Measurements from ENCODE around the gene TMC5. TPM values are rescaled to one million over a fixed set of nuclear protein-coding genes. Genes with fewer than 3 reads are reported as not detected.
A peak's percentile ranks its signal among the peaks of the same experiment; 100 is the strongest.
"Not testable (repeated sequence)": the region's sequence is repeated elsewhere in the genome, so short reads cannot be mapped to it uniquely, and the experiment has no call there.

The TMC5 gene
- total RNA-seq, 1 donor from 2014 or later = 21.1 TPM

DNA sequence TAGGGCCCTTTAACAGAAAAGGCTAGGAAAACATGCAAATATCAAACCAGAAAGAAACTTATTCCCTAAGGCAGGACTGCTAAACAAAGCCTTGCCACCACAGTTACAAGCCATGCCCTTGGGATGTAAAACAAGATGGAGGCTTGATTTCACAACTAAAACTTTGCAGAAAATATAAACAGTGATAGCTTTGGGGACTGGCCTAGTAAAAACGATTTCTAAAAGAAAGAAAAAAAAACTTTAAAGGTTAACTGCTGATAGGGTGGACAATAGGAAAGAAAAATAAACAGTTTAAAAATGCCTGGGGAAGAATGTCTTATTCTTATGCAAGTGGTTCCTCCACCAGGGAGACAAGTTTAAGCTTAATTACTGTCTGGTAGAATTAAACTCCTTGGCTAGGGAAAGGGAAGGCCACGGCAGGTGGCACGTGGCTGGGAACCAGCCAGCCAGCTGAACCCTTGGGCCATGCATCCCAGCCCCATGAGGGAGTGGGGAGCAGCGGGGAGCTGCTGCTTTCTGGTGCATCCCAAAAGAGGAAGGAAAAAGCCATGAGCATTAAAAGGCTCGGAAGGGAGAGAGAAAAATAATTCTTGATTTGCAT lies 10.7 kb upstream of the TMC5 start:
- no peak for DNase-seq (ENCODE audit: low spot score)

DNA sequence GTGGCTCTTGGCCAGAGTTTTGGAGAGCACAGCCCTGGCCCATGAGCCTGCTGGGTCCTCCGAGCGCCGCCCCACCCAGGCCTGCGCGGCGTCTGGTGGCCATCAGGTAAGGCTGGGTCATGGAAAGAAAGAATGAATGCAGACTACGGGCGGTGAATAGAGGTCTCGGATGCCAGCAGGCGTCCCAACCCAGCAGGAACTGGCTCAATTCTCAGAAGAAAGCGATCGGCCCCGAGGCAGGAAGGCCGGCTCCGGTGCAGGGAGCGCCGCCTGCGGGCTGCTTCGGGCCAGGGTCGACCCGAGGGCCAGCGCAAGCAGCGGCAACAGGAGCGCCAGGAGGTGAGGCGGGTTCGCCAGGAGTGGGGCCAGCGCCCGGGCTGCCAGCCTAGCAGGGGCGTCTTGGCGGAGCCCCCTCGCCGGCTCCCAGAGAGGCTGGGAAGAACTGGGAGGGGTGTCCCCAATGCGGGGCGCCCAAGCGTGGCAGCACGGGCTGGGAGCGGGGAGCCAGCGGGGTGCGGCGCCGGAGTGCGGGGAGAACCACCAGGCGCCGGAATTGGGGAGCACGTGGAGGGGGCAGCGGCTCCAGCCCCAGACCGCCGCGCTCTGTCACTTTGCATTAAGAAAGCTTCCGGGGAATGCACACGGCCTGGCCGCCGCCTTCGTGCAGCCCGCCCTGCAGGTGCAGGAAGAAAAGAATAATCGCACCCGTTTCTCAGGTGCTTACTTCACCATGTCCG lies 7.1 kb upstream of the TMC5 start:
- DNase-seq (ENCODE audit: low spot score) = peak; percentile 48

DNA sequence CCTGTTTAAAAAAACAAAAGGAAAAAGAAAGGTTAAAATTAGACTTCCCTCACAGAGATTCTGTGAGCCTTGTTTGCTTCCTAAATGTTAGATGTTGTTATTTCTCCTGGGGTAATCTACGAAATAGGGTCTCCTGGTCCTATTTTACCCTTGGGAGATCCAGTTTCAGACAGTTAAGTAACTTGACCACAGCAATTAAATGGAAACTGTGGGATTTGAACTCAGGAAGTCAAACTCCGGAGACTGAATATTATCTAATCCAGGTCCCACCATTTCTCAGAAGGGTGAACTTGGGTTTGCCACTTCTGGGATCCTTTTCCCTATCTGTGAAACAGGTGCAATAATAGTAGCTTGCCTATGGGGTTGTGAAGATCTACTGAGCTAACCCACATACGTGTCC lies 6.4 kb upstream of the TMC5 start:
- DNase-seq (ENCODE audit: low spot score) = no peak

DNA sequence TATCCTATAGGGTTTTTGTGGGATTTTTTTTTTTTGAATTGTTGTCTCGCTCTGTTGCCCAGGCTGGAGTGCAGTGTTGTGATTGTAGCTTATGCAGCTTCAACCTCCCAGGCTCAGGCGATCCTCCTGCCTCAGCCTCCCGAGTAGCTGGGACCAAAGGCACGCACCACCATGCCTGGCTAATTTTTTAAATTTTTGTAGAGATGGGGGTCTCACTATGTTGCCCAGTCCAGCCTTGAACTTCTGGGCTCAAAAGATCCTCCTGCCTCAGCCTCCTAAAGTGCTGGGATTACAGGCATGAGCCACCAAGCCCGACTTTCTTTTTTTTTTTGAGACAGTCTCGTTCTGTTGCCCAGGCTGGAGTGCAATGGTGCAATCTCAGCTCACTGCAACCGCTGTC lies 5.6 kb upstream of the TMC5 start:
- not testable (repeated sequence) for DNase-seq (ENCODE audit: low spot score)

DNA sequence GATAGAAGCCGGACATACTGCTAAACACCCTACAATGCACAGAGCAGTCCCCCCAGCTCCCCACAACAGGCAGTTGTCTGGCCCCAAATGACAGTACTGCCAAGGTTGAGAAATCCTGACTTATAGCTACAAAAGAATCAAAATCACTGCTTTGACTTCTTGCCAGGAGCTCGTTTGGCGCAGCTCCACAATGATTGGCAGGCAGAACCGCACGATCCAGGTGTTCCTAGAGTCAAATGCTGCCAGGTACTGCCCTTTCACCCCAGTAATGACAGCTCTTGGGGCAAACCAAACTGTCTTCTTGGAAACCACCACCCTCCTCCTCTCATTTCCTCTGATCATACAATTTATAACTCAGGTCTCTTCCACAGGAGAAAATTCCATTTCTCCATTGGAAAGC lies 2.2 kb upstream of the TMC5 start:
- no peak for DNase-seq (ENCODE audit: low spot score)

DNA sequence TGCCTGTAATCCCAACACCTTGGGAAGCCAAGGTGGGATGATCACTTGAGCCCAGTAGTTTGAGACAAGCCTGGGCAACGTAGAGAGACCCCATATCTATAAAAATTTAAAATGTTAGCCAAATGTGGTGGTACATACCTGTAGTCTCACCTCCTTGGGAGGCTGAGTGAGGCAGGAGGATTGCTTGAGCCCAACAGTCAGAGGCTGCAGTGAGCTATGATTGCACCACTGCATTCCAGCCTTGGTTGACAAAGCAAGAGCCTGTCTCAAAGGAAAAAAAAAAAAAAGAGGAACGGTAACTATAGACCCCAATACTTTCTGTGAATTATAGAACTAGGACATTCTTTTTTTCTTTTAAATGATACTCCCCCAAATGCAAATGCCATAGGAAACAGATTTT lies 1.8 kb upstream of the TMC5 start:
- no peak for DNase-seq (ENCODE audit: low spot score)

DNA sequence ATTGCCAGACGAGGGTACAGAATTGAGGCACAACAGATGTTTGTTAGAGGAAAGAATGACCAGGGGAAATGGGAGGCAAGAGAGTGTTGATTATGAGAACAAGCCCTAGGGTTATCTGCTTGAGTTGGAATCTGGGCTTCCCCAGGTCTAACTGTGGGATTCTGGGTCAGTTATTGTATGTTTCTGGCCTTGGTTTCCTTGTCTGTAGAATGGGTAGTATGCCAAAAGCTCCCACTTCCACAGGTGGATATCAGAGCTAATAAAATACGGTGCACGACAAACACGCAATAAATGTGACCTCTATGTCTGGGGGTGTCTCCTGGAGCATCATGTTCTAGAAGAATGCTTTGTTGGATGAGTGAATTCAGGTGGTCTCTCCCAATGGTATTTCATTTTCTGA lies 517 bp downstream of the TMC5 start:
- DNase-seq (ENCODE audit: low spot score) = no peak

DNA sequence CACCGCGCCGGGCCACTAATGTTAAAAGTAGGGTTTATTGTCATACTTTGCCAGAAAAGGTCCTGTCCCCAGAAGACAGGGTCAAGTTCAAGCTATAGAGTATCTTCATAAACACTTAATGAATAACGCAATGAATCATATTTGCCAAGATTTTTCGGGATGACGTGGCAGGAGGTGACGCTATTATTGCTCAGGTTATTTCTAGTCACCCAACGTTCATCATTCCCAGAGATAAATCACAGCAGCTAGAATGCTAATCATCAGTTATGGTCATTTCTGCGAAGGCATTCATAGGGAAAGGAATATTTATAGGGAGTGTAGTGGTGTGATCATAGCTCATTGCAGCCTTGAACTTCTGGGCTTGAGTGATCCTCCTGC lies 2.0 kb downstream of the TMC5 start:
- no peak for DNase-seq (ENCODE audit: low spot score)

DNA sequence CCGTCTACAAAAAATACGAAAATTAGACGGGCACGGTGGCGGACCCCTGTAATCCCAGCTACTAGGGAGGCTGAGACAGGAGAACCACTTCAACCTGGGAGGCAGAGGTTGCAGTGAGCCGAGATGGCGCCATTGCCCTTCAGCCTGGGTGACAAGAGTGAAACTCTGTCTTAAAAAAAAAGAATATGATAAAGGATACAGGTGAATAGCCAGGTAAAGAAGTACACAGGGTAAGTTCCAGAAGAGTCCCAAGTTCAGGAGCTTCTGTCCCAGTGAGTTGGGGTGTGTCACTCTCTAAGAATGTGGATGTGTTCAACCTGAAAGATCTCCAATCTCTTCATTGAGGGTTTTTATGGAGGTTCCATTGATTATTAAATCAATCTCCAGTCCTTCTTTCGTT lies 6.8 kb downstream of the TMC5 start:
- DNase-seq (ENCODE audit: low spot score) = no peak

DNA sequence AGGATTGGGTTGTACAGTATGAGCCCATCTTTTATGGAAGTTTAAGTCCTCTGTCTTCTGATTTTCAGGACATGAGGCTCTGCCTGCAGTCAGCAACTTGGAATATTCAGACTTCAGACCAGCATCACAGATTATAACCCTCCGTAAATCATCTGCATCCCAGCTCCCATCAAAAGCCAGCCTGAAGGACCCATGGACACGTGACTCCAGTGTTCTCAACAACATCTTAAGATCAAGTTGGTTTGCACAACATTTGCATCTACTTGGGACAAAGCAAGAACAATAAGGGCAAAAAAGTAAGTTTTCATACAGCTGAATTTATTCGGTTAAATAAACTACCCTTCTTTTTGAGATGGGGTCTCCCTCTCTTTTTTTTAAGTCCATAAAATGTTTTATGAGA lies 12.7 kb downstream of the TMC5 start:
- DNase-seq (ENCODE audit: low spot score) = no peak

DNA sequence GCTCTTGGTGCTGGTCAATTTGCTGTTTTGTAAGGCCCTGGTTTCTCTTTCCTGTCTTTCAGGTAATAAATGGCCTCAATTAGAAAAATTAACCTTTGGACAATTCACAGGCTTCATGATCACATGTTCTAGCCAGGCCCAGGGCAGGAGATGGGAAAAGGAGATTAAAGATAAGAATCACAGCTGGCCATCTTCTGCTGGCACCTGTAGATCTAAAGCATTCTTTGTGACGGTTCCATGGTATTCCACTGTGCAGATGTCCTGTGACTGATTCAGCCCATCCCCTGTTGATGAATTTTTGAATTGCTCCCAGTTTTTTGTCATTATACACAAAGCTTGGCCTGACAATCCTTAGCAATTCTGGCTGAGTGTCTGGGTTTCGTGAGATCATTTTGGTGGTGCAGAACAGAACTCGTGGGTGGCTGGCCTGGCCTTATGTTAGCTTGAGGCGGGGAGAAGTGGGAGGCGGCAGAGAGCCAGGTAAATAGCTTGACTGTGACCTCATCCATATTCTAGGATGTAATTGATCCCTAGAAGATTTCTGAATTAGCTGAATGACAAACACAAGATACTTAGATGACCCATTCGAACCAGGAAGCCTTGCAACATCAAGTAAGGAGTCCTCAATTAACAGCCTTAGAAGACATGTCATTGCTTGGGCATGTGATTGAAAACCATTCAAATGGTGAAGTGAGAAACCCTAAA lies 14.1 kb downstream of the TMC5 start:
- no peak for DNase-seq (ENCODE audit: low spot score)

DNA sequence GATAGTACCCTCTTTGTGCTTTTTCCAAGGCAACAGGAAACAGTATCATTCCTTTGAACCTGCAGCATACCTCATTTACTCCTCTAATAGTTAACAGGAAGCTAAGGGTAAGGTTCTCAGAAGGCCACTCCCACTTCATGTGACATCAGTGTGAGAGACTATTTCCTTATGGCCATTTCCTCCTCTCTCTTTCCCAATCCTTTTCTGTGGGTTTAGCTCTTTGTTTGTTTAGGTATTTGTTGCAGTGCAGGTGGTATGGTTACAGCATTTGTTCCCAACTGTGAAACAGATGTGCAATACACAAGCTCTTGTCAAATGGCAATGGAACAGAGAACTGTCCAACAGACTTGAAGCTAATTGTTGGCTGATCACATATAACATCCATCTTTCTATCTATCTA lies 14.7 kb downstream of the TMC5 start:
- no peak for DNase-seq (ENCODE audit: low spot score)

DNA sequence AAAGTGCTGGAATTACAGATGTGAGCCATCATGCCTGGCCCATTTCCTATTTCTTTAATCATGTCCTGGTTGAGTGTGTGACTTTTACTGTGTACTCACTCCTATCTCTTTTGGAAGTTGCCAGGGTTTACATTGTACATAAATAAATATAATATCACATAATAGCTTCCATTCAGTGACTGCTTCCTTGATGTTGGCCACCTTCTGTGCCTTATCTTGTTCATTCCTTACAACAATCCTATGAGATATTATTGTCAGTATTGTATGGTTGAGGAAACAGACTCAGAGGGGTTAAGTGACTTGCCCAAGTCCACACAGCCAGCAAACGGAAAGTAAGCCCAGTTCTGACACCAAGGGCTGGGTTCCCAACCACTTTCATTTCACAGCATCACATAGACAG lies 16.9 kb downstream of the TMC5 start:
- no peak for DNase-seq (ENCODE audit: low spot score)

DNA sequence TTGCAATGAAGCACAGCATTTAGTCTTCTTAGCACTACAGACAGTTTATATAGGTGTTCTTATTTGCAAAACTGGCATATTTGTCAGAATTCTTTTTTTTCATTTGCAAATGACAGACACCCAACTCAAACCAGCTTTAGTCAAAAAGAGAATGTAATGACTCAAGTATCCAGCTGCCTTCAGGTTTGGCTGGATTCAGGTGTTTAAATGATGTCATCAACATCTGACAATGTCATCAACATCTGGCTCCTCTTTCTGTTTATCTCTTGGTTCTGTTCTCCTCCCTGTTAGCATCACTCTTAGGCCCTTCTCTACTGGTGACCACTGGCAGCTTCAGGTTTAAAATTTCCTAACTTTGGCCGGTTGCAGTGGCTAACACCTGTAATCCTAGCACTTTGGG lies 18.9 kb downstream of the TMC5 start:
- DNase-seq (ENCODE audit: low spot score) = no peak

DNA sequence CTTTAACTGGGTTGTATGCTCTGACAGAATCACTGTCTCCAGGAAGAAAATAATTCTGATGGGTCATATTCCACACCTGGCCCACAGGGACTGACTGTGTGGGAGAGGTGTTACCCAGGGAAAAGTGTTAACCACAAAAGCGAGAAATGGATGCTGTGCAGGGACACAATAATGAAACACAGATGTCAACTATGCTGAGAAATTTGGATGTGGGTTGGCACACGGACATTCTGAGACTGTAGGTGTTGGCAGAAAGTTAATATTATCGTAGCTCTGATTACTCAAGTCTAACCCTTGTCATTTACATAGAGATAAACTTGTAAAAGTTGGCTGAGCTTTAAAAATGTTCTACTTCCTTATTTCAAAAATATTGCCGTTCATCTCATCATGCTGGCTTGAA lies 19.6 kb downstream of the TMC5 start:
- no peak for DNase-seq (ENCODE audit: low spot score)

DNA sequence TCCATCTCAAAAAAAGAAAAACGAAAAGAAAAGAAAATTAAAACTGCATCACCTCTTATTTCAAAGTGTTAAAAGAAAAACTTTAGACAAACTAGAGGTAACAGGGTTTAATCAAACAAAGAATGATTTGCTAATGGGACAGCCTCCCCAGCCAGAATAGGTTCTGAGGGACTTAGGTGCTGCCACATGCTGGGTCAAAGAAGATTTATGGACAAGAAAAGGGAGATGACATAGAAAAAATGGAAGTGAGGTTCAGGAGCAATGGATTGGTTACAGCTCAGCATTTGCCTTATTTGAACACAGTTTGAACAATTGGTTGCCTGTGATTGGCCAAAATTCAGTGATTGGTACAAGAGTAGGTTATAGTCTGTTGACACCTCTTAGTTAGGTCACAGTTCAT lies 21.1 kb downstream of the TMC5 start:
- no peak for DNase-seq (ENCODE audit: low spot score)

DNA sequence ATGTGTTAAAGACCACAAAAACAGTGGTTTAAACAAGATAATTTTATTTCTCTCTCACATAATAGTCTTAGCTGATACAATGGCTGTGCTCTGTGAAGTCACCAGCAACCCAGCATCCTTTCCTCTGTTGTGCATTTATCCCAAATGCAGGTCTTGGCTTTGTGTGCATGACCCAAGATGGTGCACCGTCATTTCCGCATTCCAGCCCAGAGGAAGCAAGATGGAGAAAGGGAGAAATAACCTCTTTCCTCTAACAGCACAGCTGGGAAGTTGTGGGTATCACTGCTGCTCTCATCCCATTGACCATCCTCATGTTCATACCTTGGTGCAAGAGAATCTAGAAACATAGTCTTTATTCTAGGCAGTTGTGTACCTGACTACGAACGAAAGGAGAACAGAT lies 21.8 kb downstream of the TMC5 start:
- no peak for DNase-seq (ENCODE audit: low spot score)

DNA sequence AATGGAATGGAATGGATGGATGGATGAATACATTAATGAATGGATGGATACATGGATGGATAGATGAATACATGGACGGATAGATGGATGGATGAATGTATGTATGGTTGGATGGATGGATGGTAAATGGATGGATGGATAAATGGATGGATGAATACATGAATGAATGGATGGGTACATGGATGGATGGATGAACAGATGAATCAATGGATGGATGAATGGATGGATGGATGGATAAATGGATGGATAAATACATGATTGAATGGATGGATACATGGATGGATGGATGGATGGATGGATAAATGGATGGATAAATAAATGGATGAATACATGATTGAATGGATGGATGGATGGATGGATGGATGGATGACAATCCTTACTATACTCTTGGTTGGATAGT lies 26.0 kb downstream of the TMC5 start:
- no peak for DNase-seq (ENCODE audit: low spot score)

DNA sequence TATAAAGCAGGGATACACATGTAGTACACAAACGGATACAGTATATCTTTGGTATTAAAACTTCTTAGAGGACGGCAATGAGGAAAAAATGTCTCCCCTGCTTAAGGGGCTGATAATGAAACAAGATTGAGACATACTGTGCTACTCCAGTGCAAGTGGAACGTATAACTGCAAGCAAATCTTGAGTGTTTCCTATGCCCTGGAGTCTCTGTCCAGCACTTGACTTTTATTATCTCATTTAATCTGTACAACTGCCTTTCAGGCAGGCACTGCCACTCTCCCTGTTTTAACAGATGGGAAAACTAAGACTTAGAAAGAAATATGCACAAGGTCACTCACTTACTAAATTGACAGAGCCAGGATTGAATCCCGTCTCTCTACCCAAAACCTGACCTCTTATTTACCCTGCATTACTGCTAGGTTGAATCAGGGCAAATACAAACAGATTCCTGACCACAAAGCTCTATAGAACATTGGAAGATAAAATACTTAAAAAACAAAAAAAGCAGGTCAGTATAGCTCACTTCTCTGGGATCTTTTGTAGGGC lies 28.7 kb downstream of the TMC5 start:
- no peak for DNase-seq (ENCODE audit: low spot score)

DNA sequence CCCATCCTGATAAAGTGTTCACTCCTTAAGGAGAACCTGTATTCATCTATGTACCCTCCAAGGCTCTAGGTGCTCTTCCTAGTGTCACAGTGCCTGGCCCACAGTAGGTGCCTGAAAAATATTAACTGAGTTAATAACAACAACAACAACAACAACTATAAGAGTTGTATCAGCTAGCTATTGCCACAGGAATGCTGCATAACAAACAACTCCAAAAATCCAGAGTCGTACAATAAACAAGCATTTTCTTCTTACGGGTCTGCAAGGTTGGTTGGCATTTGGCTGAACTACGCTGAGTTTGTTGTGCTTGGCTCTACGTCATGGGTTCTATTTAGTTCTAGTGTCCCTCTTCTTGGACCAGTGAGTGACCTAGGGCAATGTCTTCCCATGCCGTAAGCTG lies 29.2 kb downstream of the TMC5 start:
- no peak for DNase-seq (ENCODE audit: low spot score)

DNA sequence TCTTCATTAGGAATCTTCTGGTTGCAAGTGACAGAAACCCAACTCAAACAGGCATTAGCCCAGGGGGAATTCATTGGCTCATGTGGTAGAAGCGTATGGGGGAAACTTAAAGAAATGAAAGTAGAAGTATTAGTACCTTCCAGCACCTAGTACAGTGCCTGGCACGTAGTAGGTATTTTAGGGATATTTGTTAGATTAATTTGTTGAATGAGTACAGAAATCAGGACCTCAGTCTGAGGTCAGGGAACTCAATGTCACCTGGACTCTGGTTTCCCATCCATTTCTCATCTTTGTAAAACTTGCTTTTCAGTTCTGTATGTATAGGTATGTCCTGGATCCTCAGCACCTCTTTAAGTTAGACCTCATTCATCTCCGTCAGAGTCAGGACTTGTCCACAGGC lies 32.5 kb downstream of the TMC5 start:
- no peak for DNase-seq (ENCODE audit: low spot score)

DNA sequence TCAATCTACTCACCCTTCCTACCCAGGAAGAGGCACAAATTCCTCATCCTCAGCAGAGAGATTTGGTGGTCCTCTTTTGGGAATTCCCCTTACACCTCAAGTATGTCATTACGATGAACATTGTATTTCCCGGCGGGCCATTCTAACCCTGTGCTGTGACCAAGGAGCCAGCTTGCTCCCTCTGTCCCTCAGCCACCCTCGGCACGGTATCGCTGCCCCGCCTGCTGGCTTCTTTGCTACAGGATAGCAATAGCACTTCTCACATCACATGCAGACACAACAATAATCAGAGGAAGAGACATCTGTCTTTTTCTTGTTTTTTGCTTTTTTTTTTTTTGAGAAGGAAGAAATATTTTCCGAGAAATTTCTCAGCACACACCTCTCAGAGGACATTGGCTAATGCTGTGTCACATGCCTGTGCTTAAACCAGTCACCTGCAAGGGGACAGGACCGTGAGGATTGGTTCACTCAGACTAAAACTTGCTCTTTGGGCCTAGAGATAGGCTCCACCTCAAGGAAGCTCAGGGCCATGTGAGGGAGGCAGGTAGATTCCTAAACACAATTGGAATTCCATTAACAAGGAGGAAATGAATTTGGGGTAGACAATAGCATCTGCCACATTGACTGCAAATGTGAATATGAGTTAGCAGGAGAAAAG lies 41.2 kb downstream of the TMC5 start:
- no peak for DNase-seq (ENCODE audit: low spot score)

DNA sequence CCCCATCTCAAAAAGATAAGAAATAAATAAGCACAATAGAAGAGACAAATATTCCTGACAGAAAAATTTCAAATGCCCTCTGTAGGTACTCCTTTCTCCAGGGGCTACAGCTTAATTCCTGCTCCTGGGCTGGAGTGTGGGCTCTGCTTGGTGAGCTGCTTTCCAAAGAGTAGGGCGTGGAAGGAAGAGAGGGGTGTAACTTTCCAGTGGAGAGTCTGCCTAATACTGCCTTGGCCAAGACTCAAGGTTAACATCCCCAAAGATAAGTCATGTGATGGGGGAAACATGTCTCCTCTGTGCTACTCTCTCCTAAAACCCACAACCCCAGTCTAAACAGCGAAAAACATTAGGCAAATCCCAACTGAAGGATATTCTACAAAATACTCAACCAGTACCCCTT lies 42.7 kb downstream of the TMC5 start:
- no peak for DNase-seq (ENCODE audit: low spot score)
